GM19455 (cell line): ENCODE data around the gene CCR9.

Source experiments
- ATAC-seq: cut with Tn5 transposase; IDR thresholded peaks from one replicate; pipeline ENCODE4 v1.9.1; 2021; ENCODE audit not compliant: unreplicated experiment

CCR9 gene

GRCh38 chr3:45871780-45872179 is 14.6 kb upstream of the CCR9 start:
- no peak for ATAC-seq

DNA sequence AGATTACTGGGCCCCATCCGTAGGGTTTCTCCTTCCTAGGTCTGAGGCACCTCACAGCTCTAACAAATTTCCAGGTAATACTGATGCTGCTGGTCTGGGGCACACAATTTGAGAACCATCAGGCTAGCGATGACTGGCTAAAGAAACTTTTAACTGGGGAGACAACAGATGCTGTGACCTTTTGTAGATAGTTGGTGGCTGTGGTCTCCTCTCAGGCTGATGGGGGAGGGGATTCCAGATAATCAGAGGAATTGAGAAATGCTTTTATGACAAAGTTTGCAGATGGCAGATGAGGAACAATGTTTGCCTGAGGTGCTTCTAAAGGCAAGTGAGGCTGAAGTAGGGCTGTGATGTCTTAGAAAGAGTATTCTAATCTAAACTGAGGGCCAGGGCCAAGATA is 13.8 kb upstream of the CCR9 start:
- ATAC-seq = no peak

- ATAC-seq = no peak
Measured at GRCh38 chr3:45873036-45873435, 13.3 kb upstream of the CCR9 start.

- ATAC-seq = no peak
Measured at GRCh38 chr3:45873638-45874037, 12.7 kb upstream of the CCR9 start.

DNA sequence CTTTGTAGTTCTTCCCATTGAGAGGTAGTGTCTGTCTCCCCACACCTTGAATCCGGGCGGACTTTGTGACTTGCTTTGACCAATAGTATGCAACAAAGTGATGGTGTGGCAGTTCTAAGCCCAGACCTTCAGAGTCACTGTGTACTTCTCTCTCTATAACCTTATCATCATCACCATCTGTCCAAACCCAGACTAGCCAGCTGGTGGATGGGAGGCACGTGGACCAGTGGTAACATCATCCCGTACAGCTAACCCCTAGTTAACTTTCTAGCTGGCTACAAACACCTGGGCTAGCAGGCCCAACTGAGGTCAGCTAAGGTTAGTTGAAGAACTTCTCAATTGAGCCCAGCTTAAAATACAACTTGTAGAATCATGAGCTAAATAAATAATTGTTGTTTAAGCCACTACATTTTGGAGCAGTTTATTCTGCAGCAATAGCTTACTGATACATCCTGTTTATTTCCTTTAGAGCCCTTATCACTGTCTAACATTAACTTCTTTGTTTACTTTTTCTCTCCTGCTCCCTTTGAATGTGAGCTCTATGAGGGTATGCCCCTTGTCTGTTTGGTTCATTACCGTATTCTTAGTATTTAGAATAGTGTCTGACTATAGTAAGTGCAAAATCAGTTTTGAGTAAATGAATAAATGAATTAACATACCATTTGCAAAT is 11.5 kb upstream of the CCR9 start:
- ATAC-seq = no peak

DNA sequence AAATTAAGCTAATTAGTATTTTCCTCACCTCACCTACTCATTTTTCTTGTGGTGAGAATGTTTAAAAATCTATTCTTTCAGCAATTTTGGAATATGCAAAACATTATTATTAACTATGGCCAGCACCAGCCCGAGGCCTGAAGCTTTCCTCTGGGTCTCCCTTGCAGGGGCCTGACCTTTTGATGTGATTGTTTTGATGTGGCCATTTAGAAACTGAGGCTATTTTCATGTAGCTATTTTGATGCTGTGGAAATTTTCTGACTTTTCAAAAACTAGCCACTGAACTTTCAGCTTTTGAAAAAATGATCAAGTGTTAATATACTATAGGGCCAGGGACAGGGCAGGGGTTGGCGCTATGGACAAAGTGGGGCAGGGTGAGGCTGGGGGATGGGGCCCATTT is 8.2 kb upstream of the CCR9 start:
- ATAC-seq = no peak

- ATAC-seq = no peak
Measured at GRCh38 chr3:45880725-45881077, 5.6 kb upstream of the CCR9 start.

GRCh38 chr3:45881078-45882022 is 5.0 kb upstream of the CCR9 start:
- ATAC-seq = no peak

DNA sequence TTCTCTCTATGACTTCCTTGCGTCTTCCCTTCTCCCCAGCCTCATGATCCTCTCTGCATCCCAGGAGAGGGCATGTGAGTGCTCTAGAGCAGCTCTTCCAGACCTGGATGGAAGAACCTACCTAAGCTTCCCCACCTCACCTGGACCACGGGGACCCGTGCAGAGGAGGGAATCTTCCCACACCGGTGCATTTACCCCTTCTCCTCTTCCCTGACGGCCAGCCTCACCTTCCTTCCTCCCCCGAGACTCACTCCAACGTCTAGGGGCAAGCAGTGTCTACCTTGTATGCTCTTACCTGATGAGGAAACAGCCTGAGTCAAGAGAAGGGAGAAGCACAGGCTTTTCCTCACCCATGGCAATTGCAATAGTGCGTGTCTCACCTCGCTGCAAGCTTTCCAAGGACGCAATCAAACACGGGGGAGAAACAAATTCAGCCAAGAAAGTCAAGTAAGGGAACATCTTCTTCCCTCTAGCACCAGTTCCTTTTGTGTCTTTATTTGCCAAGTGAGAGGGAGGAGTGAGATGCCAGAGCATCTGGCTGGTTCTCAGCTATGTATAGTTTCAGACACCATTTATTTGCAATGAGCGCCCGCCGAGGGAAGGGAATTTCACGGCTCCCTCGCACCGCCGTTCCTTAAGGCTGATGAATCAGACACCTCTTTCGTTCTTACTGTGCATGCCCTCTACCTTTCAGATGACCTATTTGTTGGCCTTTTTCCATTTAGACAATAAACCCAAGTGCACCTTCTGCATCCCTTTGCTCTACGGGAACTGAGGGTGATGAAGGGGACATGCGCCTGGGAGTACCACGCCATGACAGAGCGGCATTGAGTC is 1.8 kb upstream of the CCR9 start:
- no peak for ATAC-seq

DNA sequence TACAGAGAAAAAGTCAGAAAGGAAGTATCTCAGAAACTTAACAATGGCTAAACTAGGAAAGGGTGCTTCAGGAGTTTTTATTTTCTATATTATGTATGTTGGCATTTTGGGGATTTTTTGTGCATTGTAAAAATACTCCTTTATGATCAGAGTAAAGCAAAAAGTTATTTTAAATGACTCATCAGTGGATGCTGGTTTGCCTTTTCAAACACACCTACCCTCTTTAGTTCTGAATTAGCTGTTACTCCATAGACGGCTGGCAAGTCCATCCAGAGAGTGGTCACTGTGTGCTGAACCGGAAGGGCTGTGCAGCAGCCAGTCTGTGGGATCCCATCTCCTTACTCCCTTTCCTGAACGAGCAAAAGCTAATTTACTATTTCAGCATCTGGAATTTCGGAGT is 942 bp downstream of the CCR9 start:
- ATAC-seq = no peak

DNA sequence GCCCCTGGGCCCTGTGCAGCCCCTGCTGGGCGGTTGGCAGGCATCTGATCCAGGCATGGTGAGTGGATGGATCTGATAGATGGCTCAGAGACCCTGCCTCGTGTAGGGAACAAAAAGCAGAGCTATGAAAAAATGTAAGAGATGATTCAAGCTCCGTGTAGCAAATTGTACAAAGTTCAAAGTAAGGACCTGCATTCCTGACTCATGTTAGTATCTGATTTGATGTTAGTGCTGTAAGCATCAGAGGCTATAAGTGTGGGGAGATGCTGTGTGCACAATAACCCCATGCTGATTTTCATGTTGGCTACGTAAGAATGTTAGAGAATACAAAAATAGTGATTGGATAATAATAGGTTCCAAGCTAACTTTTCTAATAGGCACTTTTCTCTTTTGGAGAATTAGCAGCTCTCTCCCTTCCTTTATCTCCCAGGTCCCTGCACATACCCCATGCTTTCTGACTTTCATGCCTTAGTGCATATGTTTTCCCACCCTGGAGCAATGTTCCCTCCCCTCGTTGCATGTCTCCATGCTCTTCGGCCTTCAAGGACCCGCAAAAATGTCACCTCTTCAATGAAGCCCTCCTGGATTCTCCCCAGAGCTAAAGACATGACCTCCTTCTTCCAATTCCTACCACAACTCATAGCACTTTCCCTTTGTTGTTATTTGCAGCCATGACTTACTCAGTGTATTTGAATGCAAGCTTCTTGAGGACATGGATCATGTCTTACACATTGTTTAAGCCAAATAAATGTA is 1.6 kb downstream of the CCR9 start:
- no peak for ATAC-seq

DNA sequence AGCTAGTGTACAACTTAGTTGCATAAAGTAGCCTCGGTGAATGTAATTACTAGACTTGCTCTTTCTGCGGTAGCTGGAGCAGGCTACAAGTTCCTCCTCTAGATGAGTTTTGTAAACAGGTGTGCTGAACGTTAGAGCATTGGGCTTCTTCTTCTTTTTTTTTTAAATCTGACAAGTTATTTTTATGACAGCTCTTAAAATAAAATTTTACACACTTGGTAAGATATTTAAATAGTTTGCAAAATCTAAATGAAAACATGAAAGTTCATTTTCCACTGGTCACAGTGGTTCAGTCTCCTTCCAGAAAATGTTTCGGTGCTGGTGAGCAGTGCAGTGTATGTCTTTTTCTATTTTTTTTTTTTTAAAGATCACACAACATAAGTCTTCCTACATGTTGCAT is 3.0 kb downstream of the CCR9 start:
- no peak for ATAC-seq

DNA sequence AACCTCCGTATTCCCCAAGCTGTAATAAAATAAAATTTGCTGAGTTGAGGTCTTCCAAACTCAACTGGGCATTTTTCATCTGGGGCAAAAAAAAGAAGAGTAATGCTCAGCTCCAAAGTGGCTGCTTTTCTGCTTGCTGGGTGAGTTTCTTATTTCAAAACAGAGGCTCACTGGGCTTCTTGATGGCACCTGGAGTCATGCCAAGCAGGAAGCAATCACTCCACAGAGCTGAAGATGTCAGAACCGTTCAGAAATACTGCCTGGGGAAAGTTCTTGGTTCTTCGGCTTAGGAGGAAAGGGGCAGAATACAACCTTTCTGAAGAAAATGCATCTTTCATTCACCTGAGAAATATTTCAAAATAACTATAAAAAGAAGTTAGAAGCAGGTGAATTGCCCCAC is 4.1 kb downstream of the CCR9 start:
- no peak for ATAC-seq

DNA sequence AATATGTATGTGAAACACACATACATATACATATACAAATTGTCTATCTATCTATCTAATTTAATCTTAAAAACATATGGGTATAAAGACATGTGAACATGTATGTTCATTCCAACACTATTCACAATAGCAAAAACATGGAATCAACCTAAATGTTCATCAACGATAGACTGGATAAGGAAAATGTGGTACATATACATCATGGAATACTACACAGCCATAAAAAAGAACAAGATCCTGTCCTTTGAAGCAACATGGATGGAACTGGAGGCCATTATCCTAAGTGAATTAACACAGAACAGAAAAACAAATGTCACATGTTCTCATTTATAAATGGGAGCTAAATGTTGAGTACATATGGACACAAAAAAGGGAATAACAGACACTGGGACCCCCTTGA is 5.8 kb downstream of the CCR9 start:
- no peak for ATAC-seq

GRCh38 chr3:45894015-45894414 is 7.7 kb downstream of the CCR9 start:
- no peak for ATAC-seq

GRCh38 chr3:45895686-45896468 is 9.5 kb downstream of the CCR9 start:
- ATAC-seq = no peak

- ATAC-seq = no peak
Measured at GRCh38 chr3:45896956-45897355, 10.6 kb downstream of the CCR9 start.

GRCh38 chr3:45904931-45905330 is 18.6 kb downstream of the CCR9 start:
- no peak for ATAC-seq

- no peak for ATAC-seq
Measured at GRCh38 chr3:45905755-45906154, 19.4 kb downstream of the CCR9 start.
